SKM-1 treated with dmso at 0.1 percent for 144 hours (cell line): Measurements from ENCODE around the gene TSPAN18.

Experiments used
- DNase-seq: peaks from one replicate; lab custom pipeline; 2025; ENCODE audit not compliant: unreplicated experiment; lab: John Stamatoyannopoulos, UW

The TSPAN18 gene

GRCh38 chr11:44861849-44862557, 135.2 kb downstream of the TSPAN18 start:
- peak; percentile 85 for DNase-seq

- DNase-seq = no peak
These were observed 135.9 kb downstream of the TSPAN18 start for GRCh38 chr11:44862558-44863101.

GRCh38 chr11:44863231-44863630, 136.5 kb downstream of the TSPAN18 start:
- no peak for DNase-seq

- DNase-seq = no peak
These were observed 139.1 kb downstream of the TSPAN18 start for GRCh38 chr11:44865866-44866272.

GRCh38 chr11:44866286-44866685, 139.5 kb downstream of the TSPAN18 start:
- DNase-seq = no peak

- no peak for DNase-seq
These were observed 141.3 kb downstream of the TSPAN18 start for GRCh38 chr11:44868021-44868420.

- DNase-seq = no peak
These were observed 142.0 kb downstream of the TSPAN18 start for GRCh38 chr11:44868455-44869421.

- DNase-seq = no peak
These were observed 143.4 kb downstream of the TSPAN18 start for GRCh38 chr11:44870181-44870580.

- DNase-seq = no peak
These were observed 143.9 kb downstream of the TSPAN18 start for GRCh38 chr11:44870615-44871176.

- peak; percentile 80 for DNase-seq
These were observed 144.9 kb downstream of the TSPAN18 start for GRCh38 chr11:44871682-44872081.

GRCh38 chr11:44872556-44872955, 145.8 kb downstream of the TSPAN18 start:
- no peak for DNase-seq

- no peak for DNase-seq
These were observed 146.8 kb downstream of the TSPAN18 start for GRCh38 chr11:44873537-44873936.

- no peak for DNase-seq
These were observed 147.5 kb downstream of the TSPAN18 start for GRCh38 chr11:44874284-44874683.

GRCh38 chr11:44875037-44875436, 148.3 kb downstream of the TSPAN18 start:
- no peak for DNase-seq

- no peak for DNase-seq
These were observed 149.5 kb downstream of the TSPAN18 start for GRCh38 chr11:44876194-44876723.

- DNase-seq = no peak
These were observed 150.1 kb downstream of the TSPAN18 start for GRCh38 chr11:44876906-44877305.

GRCh38 chr11:44877571-44878497, 151.1 kb downstream of the TSPAN18 start:
- DNase-seq = no peak

- DNase-seq = peak; percentile 35
These were observed 151.9 kb downstream of the TSPAN18 start for GRCh38 chr11:44878711-44879110.

GRCh38 chr11:44879432-44879831, 152.7 kb downstream of the TSPAN18 start:
- no peak for DNase-seq

GRCh38 chr11:44880511-44880910, 153.7 kb downstream of the TSPAN18 start:
- no peak for DNase-seq
